GM18870 (cell line): ENCODE data around the gene MXI1.
"Not testable (repeated sequence)": the region's sequence is repeated elsewhere in the genome, so short reads cannot be mapped to it uniquely, and the experiment has no call there.

ENCODE experiments used
- ATAC-seq: cut with Tn5 transposase; IDR thresholded peaks from one replicate; pipeline ENCODE4 v1.9.1; 2021; ENCODE audit warnings: moderate library complexity; ENCODE audit not compliant: unreplicated experiment

MXI1 gene

GRCh38 chr10:110311357-110311949 is 104.0 kb downstream of the MXI1 start:
- peak; percentile 57 for ATAC-seq

GRCh38 chr10:110312206-110312605 is 104.8 kb downstream of the MXI1 start:
- no peak for ATAC-seq

- ATAC-seq, result no peak
These were observed 106.3 kb downstream of the MXI1 start for GRCh38 chr10:110313674-110314073.

GRCh38 chr10:110317866-110318850 is 110.8 kb downstream of the MXI1 start:
- no peak for ATAC-seq

DNA sequence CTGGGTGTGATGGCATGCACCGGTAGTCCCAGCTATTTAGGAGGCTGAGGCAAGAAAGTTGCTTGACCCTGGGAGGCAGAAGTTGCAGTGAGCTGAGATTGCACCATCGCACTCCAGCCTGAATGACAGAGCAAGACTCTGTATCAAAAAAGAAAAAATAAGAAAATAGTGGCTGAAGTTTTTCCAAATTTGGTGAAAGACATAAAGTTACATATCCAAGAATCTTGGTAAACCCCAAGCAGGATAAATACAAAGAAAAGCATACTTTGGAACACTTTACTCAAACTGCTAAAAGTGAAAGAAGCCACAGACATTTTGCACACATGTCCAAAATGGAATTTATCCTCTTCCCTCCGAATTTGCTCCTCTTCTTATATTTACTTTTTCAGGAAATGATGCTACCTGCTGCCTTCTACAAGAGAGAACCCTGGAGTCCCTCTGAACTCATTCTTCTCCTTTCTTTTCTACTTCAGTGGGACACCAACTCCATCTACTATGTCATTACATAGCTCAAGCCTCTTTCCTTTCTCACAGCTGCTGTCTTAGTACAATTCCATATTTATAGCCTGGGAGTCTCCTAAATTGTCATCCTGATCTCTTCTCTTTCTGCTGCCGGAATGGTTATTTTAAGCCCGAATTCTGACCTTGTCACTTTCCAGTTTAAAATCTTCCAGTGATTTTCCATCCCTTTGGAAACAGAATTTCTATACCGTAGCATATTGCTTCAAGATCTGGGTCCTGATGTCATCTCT is 114.6 kb downstream of the MXI1 start:
- ATAC-seq, result no peak

GRCh38 chr10:110323503-110323902 is 116.1 kb downstream of the MXI1 start:
- ATAC-seq, result no peak

DNA sequence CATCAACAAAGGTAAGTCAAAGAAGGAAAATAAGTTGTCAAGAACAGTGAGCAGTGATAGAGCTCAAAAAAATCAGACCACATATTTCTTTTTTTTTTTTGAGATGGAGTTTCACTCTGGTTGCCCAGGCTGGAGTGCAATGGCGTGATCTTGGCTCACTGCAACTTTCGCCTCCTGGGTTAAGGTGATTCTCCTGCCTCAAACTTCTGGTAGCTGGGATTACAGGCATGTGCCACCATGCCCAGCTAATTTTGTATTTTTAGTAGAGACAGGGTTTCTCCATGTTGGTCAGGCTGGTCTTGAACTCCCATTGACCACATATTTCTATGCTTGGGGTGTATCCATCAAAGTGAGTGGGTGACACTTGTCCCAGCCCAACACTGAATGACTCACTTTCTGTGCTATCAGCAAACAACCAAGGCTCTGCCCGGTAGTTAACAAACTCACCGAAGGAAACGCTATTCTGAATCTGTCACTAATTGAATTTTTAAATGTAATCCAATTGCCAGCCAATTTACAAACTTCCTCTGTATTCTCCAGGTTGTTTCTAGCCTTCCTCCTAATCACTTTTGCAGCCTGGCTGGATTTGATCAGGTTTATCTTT is 116.9 kb downstream of the MXI1 start:
- ATAC-seq, result peak; percentile 49

DNA sequence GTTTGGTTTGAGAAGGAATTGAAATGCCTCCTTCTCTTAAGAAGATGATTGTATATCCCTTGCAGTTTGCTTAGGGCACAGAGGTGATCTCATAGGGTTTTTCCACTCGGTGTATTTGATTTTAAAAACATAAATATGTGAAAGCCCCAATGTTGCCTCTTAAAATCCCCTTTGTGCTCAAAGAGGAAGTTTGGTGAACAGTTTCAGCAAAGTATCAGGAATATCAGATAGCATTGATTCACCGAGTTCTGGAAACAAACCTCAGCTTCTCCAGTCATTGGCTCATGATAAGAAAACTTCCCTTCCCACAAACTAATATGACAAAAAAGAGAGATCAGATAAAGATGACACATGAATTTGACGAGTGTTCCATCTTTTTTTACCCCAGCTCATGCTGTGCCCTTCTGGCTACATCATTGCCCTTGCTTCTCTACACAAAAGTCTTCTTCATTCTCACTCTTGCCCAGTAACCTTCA is 117.4 kb downstream of the MXI1 start:
- ATAC-seq, result peak; percentile 73

- ATAC-seq, result peak; percentile 36
These were observed 119.1 kb downstream of the MXI1 start for GRCh38 chr10:110326351-110327032.

DNA sequence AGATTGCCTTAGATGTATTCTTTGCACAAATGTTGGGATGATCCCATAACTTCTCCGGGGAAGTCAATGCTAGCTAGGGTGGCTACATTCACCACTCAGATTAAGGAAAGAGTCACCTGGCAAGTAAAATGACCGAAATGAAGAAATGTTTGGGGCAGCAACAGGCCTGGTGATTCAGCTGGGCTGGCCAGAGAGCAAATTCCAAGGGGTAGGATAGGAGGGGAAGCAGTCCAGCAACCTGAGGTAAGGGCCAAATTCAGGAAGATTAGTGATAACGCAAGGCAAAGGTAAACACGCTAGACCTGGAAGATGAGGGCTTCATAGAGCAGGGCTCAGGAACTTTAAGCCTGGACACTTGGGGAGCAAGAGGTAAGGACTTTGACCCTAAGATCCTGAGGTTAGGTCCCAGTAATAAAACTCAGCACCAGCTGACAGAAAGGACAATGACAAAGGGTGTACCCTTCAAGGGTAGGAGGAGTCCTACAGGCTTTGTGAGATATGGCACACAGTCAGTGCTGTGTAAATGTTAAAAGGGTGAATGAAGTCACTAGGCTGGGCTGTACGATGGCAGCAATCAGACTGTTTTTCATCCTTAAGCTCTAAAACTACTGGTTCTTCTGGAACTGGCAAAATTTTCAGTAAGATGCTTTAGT is 120.0 kb downstream of the MXI1 start:
- ATAC-seq, result no peak

DNA sequence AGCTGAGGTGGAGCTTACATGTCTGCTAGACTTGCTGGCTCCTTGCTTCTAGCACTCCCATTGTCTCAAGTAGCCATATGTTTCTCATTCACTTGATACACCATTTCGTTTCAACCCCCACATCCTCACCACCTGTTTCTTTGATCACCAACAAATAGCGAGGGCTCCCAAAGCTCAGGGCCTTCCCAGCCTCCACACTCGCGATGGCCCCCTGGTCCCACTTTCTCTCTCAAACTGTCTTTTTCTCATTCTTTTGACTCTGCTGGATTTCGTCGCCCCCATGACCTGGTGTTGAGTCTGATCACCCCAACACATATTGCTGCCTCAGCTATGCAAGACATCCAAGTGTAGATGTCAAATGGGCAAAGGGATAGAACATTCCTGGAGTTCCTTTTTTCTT is 123.3 kb downstream of the MXI1 start:
- no peak for ATAC-seq

DNA sequence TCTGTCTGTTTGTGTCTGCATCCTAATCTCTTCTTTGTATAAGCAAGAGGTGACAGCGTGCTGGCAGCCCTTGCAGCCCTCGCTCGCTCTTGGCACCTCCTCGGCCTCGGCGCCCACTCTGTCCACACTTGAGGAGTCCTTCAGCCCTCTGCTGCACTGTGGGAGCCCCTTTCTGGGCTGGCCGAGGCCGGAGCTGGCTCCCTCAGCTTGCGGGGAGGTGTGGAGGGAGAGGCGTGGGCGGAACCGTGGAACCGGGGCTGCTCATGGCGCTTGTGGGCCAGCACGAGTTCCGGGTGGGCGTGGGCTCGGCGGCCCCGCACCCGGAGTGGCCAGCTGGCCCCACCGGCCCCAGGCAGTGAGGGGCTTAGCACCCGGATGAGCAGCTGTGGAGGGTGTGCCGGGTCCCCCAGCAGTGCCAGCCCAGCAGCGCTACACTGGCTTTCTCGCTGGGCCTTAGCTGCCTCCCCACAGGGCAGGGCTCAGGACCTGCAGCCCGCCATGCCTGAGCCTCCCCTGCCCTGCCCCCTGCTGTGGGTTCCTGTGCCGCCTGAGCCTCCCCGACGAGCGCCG is 123.9 kb downstream of the MXI1 start:
- not testable (repeated sequence) for ATAC-seq

DNA sequence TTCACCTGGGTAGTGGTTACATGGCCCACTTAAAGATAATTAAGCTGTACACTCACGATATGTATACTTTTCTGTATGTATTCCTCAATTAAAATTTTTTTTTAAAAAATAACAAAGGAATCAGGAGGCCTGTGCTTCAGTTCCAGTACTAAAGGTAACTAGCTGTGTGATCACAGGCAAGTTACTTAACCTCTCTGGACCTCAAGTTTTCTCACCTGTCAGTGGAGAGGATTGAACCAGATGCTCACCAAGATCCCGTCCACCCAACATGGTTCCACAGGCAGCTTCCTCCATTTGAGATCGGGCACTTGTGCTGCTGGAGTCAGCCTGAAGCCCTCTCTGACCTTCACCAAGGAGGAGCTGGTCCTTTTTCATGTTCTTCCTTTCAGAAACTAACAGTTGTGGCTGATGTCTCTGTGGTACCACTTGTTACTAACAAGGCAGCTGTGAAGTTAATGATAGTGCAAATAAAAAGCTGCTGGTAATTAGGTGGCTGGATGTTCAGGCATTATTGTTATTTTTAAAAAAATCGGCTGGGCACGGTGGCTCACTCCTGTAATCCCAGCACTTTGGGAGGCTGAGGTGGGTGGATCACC is 126.8 kb downstream of the MXI1 start:
- no peak for ATAC-seq

DNA sequence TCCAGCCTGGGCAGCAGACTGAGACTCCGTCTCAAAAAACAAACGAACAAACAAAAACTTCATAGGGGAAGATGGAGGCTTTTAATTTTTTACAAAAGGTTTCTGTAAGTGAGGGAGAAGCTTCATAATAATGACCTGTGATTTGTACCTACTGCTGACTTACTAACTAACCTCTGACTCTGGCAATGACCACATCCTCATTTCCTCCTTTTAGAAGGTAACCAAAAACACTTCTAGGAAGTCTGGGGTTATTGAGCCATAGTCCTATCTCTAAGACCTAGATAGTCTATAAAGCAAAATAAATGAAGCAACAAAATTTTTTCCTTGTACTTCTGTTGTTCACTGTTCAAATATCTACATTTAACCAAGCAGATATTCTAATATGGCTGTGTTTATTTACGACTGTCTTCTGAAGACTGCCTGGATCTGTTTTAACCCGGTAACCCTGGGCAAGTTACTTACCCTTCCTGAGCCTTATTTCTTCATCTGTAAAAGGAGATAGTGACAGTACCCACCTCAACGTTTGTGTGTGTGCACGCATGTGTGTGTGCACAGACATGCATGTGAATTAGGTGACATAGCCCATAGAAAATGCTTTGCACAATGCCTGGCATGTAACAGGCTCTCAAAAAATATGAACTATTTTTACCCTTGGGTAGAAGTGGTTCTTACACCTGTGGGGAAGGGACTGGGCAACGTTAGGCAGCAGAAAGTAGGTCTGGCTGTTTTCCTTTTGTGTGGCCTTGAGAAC is 128.1 kb downstream of the MXI1 start:
- ATAC-seq, result no peak

- ATAC-seq, result no peak
These were observed 128.8 kb downstream of the MXI1 start for GRCh38 chr10:110336111-110336721.
